HG02981 (cell line): Measurements from ENCODE around the gene ZNF567.

Experiments
- ATAC-seq: cut with Tn5 transposase; IDR thresholded peaks from one replicate; pipeline ENCODE4 v1.9.1; 2021; ENCODE audit warnings: mild to moderate bottlenecking, moderate library complexity; ENCODE audit not compliant: unreplicated experiment

Gene ZNF567

GRCh38 chr19:36750066-36750691, 62.8 kb downstream of the ZNF567 start:
- no peak for ATAC-seq
